ENCODE results near the gene ZNF444.

DNA sequence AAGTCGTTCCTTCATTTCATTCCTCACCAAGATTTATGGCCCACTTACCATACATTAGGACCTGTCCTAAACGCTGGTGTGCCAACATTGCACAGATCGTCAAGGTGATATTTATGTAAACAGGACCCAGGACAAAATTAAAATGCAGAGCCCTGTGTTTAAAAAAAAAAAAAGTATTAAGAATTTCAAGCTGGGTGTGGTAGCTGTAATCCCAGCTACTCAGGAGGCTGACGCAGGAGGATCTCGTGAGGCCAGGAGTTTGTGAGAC is 6.5 kb upstream of the ZNF444 start:
- TF ChIP-seq, protein P1, sequence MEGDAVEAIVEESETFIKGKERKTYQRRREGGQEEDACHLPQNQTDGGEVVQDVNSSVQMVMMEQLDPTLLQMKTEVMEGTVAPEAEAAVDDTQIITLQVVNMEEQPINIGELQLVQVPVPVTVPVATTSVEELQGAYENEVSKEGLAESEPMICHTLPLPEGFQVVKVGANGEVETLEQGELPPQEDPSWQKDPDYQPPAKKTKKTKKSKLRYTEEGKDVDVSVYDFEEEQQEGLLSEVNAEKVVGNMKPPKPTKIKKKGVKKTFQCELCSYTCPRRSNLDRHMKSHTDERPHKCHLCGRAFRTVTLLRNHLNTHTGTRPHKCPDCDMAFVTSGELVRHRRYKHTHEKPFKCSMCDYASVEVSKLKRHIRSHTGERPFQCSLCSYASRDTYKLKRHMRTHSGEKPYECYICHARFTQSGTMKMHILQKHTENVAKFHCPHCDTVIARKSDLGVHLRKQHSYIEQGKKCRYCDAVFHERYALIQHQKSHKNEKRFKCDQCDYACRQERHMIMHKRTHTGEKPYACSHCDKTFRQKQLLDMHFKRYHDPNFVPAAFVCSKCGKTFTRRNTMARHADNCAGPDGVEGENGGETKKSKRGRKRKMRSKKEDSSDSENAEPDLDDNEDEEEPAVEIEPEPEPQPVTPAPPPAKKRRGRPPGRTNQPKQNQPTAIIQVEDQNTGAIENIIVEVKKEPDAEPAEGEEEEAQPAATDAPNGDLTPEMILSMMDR (IDR thresholded peaks at IDR 0.05 in 2 of 3, conservative IDR thresholded peaks at IDR 0.05 in 1 of 3; ENCODE audit: borderline replicate concordance in 1 of 3, insufficient read depth in 1 of 3, low read depth in 2 of 3, low read length in 2 of 3): no peak
- TF ChIP-seq, protein P2, sequence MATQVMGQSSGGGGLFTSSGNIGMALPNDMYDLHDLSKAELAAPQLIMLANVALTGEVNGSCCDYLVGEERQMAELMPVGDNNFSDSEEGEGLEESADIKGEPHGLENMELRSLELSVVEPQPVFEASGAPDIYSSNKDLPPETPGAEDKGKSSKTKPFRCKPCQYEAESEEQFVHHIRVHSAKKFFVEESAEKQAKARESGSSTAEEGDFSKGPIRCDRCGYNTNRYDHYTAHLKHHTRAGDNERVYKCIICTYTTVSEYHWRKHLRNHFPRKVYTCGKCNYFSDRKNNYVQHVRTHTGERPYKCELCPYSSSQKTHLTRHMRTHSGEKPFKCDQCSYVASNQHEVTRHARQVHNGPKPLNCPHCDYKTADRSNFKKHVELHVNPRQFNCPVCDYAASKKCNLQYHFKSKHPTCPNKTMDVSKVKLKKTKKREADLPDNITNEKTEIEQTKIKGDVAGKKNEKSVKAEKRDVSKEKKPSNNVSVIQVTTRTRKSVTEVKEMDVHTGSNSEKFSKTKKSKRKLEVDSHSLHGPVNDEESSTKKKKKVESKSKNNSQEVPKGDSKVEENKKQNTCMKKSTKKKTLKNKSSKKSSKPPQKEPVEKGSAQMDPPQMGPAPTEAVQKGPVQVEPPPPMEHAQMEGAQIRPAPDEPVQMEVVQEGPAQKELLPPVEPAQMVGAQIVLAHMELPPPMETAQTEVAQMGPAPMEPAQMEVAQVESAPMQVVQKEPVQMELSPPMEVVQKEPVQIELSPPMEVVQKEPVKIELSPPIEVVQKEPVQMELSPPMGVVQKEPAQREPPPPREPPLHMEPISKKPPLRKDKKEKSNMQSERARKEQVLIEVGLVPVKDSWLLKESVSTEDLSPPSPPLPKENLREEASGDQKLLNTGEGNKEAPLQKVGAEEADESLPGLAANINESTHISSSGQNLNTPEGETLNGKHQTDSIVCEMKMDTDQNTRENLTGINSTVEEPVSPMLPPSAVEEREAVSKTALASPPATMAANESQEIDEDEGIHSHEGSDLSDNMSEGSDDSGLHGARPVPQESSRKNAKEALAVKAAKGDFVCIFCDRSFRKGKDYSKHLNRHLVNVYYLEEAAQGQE (IDR thresholded peaks at IDR 0.05; ENCODE audit: low read depth): no peak
- TF ChIP-seq SRF (IDR thresholded peaks at IDR 0.05; ENCODE audit: low read depth) (no peak), POLR2A (IDR thresholded peaks at IDR 0.05; ENCODE audit: borderline replicate concordance, extremely low read depth, insufficient read depth, insufficient read length) (no peak)
